Activated CD4-positive, alpha-beta T cell treated with anti-CD3 and anti-CD28 coated beads, Interleukin-2, amount 50 U/mL, for 48 hours (primary cell): Measurements from ENCODE around the gene TMEM209.
"Not testable (repeated sequence)": the region's sequence is repeated elsewhere in the genome, so short reads cannot be mapped to it uniquely, and the experiment has no call there.

Experiments
- DNase-seq, 2 experiments: peaks; one replicate each; pipeline ENCODE4 v3.0.0-alpha.2; 2020

Gene TMEM209

DNA sequence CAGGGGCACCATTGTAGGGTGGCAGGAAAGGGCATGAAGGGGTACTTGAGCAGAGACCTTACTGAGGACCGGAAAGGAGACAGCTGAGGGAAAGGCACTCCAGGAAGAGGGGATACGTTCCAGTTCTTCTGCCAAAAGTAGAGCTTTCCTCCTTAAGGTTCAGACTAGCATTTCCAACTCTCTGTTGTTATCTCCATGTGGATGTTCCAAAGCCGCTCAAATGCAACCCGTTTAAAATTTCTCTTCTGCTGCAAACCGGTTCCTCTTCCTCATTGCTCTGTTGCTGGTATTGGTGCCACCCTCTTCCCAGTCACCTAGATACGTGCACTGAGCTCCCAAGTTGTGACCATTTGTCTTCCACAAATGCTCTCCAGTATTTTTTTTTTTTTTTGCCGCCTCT is 47.5 kb downstream of the TMEM209 start:
- no peak for DNase-seq

GRCh38 chr7:130156140-130156539 is 49.1 kb downstream of the TMEM209 start:
- no peak for DNase-seq

- no peak for DNase-seq
Measured at GRCh38 chr7:130154501-130155317, 50.5 kb downstream of the TMEM209 start.

GRCh38 chr7:130154131-130154500 is 51.1 kb downstream of the TMEM209 start:
- DNase-seq = no peak

GRCh38 chr7:130153211-130153908 is 51.8 kb downstream of the TMEM209 start:
- no peak for DNase-seq

GRCh38 chr7:130152493-130153210 is 52.6 kb downstream of the TMEM209 start:
- DNase-seq = peak in 1 of 2 experiments; percentile 29

DNA sequence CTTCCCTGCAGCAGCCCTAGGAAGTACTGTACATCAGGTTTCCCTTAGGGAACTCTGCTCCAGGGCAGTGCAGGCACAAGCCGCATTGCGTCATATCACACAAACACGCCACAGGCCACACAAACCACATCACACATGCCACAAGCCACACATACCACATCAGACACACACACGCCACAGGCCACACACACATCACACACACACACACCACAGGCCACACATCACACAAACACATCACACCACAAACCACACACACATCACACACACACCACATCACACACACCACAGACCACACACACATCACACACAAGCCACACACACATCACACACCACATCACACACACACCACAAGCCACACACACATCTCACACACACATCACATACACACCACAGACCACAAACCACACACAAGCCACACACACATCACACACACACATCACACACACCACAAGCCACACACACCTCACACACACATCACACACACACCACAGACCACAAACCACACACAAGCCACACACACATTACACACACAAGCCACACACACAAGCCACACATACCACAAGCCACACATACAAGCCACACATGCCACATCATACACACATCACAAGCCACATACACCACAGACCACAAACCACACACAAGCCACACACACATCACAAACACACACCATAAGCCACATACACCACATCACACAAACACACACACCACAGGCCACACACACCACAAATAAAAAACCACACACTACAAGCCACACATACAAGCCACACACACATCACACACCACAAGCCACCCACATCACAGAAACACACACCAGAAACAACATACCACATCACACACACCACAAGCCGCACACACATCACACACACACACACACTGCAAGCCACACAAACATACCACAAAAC is 53.4 kb downstream of the TMEM209 start:
- DNase-seq = peak; percentile 43 to 46

GRCh38 chr7:130150587-130150986 is 54.6 kb downstream of the TMEM209 start:
- DNase-seq = no peak

DNA sequence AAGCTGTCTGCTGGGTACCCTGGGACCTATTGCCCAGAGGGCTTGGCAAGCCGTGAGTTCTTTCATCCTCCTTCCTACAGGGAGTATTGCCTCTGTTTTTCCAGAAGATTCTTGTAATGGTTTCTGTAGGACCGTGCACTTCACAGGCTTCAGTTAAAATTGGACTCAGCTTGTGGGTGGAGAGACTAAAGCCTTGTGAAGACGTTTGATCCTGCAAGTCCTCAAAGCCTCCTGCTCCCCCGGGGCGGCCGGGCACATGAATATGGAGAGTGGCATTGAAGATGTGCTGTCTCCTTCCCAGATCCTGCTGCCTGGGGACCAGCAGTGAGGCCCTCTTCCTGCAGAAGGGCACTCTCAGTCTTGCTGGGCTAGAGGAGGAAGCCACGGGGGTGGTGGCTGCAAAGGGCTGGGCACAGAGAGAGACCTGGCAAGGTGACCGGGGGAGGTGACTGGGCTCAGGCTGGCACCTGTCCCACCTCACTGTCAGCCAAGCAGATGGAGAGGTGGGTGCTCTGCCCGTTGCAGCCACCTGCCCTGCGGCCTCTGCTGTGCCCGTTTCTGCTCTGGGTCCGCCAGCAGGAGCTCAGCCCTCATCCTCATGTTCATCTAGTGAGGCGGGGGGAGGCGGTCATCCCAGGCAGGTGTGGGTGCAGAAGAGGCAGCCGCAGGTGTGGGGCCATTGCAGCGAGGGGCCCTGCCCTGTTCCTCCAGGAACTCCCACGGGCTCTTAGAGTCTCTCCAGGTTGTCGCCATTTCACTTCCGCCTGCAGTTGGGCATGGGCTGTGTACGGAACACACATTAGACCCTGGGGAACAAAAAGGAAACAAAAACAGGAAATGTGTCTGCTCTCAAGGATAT is 55.7 kb downstream of the TMEM209 start:
- DNase-seq = no peak

GRCh38 chr7:130148561-130148960 is 56.6 kb downstream of the TMEM209 start:
- DNase-seq = no peak

GRCh38 chr7:130147710-130148325 is 57.4 kb downstream of the TMEM209 start:
- no peak for DNase-seq

GRCh38 chr7:130146693-130147405 is 58.4 kb downstream of the TMEM209 start:
- no peak for DNase-seq

DNA sequence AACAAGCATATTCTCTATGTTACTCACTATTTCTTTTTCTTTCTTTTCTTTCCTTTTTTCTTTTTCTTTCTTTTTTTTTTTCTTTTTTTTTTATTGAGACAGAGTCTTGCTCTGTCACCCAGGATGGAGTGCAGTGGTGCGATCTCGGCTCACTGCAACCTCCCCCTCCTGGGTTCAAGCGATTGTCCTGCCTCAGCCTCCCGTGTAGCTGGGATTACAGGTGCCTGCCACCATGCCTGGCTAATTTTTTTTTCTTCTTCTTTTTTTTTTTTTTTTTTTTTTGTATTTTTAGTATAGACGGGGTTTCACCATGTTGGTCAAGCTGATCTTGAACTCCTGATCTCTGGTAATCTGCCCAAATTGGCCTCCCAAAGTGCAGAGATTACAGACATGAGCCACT is 59.1 kb downstream of the TMEM209 start:
- DNase-seq = not testable (repeated sequence)

DNA sequence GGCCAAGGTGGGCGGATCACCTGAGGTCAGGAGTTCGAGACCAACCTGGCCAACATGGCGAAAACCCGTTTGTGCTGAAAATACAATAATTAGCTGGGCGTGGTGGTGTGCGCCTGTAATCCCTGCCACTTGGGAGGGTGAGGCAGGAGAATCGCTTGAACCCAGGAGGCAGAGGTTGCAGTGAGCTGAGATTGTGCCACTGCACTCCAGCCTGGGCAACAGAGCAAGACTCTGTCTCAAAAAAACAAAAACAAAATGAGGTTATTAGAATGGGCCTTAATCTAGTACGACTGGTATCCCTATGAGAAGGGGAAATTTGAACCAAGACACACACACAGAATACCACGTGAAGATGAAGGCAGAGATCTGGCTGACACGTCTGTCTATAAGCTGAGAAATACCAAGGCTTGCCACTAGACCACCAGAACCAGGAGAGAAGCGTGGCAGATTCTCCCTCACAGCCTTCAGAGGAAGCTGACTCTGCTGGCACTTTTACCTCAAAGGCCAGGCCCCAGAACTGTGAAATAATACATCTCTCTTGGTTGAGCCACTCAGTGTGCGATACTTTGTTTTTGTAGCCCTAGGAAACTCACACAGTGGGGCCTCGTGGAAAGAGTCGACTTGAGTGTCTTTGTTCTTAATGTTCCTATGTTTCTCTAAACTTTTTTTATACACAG is 59.6 kb downstream of the TMEM209 start:
- no peak for DNase-seq

DNA sequence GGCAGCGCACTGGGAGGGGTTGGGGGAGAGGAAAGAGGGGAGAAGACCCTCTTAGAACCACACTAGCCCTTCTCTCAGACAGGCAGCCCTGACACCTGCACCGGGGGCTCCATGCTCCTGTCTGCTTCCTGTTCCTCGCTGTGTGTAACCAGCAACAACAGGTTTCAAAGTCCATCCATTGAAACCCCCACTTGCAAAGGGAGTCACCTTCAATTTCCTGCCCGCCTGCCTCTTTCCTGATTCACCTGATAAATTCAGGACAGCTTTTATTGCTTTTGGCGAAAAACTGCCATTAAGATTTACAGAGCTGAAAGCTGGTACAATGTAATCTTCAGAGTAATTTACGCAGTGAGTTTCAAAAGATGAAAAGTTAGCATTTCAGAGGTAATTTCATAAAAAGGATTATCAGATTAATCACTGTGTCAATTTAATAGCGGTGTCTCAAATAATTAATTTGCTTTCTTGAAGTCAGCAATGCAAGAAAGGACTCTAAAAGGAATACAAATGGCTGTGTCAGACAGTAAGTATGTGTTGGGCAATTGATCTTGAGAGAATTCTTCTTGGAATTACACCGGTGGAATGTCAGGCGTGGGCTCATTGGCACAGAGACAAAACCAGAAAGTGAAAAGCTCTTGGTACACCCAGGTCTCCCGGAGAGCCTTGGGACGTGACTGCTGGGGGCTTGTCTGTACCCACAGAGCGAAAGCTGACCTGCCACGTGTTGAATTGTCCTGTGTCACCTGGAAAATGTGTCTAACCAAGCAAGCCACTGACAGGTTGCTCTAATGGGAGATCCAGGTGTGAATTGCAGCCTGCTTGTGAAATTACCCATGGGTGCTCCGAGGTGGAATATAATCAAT is 60.7 kb downstream of the TMEM209 start:
- no peak for DNase-seq

DNA sequence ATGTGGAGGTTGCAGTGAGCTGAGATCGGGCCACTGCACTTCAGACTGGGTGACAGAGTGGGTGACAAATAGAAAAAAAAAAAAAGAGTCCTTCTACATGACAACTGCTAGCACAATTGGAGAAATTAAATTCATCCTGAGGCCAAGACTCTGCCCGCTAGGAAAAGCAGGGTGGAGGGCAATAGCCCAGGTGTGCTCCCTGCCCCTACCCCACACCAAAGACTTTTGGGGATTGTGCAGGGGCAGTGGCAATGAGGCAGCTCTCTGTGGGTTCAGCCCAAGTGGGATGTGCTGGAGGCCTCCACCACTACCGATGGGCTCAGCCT is 61.3 kb downstream of the TMEM209 start:
- no peak for DNase-seq

GRCh38 chr7:130143334-130143732 is 61.9 kb downstream of the TMEM209 start:
- DNase-seq = no peak

DNA sequence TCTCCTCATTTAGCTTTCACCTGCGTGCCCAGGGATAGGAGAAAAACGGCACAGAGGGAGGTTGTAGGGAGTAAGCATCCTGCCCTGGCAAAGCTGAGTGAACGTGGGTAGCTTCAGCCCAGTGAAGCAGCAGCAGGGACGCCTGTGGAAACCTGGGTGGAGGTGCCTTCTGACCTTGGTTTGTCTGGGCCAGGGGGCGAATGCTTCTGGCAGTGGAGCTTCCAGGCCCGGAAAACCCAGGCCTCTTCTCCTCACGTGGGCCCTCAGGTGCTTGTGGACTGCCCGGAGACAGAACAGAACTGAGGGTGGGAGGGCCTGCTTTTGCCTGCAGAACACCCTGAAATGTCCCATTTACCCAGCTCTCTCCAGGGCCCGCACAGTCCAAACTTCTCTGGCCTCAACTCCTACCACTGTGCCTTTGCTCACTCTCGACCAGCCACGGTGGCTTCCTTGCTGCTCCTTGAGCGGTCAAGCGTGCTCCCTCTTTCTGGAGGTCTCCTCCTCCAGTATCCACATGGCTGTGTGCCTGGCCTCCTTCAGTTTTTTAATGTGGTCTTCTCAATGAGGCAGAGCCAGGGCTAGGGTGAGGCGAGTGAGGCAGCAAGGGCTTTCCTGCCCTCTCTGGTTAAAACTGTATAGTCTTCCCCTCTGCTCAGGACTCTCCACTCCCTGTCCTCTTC is 62.4 kb downstream of the TMEM209 start:
- DNase-seq = no peak
